GM04503 (cell line): Measurements from ENCODE around the gene AGRP.

ENCODE experiments used
- DNase-seq: peaks from one replicate; pipeline ENCODE4 v3.0.0-alpha.2; 2012; ENCODE audit warnings: low read depth

The AGRP gene

DNA sequence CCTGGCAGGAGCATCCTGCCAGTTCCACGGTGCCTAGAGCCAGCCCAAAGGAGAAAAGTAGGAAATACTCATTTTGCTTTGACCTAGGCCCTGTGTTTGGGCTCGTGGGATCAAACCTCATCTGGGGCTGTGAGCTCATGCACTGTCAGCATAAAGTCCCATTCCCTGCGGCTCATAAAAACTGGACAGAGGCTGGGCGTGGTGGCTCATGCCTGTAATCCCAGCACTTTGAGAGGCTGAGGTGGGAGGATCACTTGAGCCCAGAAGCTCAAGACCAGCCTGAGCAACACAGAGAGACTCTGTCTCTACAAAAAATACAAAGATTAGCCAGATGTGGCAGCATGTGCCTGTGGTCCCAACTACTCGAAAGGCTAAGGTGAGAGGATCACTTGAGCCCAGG, 20.3 kb downstream of the AGRP start:
- no peak for DNase-seq

GRCh38 chr16:67462279-67462655, 21.1 kb downstream of the AGRP start:
- no peak for DNase-seq

GRCh38 chr16:67461600-67462278, 21.6 kb downstream of the AGRP start:
- no peak for DNase-seq

DNA sequence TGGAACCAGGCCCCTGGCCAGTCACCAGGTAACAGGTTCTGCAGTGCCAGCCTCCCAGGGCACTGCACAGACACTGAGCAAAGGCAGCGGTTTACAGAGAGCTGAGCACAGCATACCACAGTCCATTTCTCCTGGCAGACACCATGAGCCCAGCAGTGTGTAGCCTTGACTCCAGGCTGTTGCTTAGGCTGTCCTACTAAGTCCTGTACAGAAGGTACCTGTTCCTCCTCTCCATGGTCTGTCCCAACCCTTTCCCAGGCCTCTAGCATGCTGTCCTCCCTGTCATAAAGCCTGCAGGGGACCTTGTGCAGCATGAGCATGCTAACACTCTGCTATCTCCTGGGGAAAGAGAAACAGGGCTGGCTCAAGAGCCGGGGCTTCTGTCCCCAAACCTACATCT, 22.4 kb downstream of the AGRP start:
- no peak for DNase-seq

- DNase-seq: no peak
Observed at GRCh38 chr16:67460168-67460567, 23.2 kb downstream of the AGRP start.

- no peak for DNase-seq
Observed at GRCh38 chr16:67459861-67460150, 23.5 kb downstream of the AGRP start.

DNA sequence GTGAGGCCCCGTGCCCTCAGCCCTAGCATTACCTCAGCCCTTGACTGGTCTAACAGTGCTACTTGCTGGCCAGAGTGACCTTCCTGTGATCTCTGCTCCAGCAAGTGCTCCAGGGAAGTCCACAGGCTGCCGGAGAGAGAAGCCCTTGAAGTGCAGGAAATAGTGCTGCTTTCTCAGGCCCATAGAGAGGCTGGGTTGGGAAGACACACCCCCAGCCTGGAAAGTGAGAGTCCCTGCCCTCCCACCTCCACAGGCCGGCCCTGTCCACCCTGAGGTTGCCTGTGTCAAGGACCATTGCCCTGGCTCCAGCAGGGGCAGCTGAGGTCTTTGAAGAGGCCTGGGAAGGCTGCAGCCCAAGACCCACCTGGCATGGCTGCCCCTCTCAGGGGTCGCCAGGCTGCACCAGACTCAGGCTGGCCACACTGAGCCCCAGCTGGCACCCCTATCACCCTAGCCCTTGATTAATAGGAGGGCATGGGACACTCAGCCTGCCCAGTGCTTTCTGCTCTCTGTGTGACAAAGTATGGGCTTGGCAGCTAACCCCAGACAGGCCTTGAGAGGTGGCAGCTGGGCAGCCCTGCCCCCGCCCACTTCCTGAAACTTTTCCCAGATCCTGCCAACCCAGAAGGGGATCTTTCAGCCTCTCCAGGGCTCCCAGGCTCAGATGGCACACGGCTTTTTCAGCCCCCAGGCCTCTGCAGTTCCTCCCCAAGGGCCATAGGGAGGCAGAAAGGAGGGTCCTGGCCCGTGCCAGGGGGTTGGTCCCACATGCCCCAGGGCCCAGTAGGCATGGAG, 24.1 kb downstream of the AGRP start:
- no peak for DNase-seq

GRCh38 chr16:67458121-67458641, 25.2 kb downstream of the AGRP start:
- no peak for DNase-seq

GRCh38 chr16:67457611-67458010, 25.7 kb downstream of the AGRP start:
- DNase-seq: no peak

DNA sequence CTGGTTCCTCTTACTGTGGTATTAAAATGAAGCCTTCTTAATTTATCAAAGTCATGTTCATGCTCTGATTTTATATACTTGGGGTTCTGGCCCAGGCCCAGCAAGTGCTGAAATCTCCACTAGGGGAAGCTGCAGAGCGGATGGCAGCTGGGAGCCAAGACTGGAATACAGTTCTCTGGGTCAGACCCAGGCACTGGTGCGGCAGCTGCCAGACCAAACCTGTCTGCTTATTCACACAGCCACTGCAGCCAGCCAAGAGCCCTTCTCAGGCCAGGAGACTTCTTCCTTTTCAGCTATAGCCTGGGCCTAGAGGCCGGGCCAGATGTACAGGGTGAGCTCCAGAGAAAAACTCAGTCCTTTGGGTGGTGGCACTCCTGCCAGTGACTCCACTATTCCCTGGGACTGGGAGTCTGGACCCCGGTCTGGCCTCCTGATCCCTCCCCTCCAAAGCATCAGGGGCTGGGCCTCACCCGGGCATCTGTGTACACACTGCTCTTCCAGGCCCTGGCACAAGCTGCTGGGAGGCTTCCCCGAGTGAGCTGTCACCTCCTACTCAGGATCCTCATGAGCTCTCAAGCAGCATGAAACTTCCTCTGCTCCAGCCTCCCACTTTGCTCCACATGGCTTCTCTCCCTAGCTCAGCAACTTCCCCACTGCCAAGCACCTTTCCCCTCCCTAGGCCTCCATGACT, 26.8 kb downstream of the AGRP start:
- no peak for DNase-seq

- DNase-seq: no peak
Observed at GRCh38 chr16:67454852-67455251, 28.5 kb downstream of the AGRP start.

DNA sequence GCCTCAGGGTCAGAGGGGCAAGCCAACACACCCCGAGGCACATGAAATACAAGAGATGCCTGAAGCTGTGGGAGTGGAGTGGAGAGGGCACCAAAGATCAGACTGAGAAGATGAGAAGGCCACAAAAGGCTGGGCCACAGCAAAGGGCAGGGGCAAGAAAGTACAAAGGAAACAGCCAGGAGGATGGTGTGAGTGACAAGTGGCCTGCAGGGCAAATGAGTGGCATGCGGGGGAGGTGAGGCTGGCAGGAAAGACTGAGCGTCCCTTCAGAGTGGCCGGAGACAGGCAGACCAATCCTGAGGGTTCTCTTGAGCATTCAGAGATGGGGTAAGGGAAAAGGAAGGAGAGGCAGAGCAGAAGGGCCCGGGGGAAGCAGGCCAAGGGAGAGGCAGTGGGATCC, 29.2 kb downstream of the AGRP start:
- no peak for DNase-seq

GRCh38 chr16:67451704-67452435, 31.5 kb downstream of the AGRP start:
- no peak for DNase-seq

DNA sequence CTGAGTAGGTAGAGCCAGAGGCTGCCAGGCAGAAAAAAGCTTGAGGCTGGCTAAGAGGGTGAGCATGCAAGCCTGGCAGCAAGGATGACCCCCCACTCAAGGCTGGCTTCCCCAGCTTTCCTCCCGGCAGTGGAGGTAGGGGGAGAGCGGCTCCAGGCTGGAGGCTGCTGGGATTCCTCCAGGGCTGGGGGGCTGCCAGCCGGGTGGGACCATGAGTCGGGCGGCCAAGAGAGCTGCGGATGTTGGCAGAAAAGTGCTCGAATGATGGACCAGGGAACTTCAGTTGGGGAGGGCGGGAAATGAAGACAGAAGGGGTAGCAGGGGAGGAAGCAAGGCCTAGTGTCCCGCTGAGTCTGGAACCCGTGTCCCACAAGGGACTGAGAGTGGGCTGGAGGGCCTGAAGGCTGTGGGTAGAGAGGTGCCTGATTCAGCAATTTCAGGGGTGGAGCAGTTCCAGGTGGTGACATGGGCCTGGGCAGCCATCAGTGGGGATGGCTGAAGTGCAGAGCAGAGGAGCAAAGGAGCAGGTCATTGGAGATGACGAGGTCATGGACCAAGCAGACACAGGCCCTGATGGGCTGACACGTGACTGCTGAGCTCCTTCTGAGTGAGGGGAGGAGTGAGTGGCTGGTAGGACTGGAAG, 32.2 kb downstream of the AGRP start:
- no peak for DNase-seq

DNA sequence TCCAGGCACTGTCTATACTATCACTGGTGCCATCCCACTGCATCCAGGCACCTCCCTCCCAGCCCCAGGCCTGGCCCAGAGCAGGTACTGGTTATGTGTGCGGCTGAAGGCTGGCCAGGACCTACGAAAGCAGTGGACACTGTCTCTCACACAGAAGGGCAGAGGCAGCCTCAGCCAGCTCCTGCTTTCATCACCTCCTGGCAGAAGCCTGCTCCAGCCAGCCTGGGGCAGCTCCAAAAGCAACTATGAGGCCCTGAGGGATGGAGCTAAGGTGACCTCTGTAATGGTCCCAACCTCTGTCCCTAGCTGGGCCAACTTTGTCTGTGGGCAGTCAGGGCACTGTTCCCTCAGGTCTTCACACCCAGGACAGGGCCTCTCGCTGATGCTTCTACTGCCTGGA, 33.6 kb downstream of the AGRP start:
- no peak for DNase-seq

- DNase-seq: no peak
Observed at GRCh38 chr16:67449336-67449735, 34.0 kb downstream of the AGRP start.

- DNase-seq: no peak
Observed at GRCh38 chr16:67448580-67448979, 34.8 kb downstream of the AGRP start.

DNA sequence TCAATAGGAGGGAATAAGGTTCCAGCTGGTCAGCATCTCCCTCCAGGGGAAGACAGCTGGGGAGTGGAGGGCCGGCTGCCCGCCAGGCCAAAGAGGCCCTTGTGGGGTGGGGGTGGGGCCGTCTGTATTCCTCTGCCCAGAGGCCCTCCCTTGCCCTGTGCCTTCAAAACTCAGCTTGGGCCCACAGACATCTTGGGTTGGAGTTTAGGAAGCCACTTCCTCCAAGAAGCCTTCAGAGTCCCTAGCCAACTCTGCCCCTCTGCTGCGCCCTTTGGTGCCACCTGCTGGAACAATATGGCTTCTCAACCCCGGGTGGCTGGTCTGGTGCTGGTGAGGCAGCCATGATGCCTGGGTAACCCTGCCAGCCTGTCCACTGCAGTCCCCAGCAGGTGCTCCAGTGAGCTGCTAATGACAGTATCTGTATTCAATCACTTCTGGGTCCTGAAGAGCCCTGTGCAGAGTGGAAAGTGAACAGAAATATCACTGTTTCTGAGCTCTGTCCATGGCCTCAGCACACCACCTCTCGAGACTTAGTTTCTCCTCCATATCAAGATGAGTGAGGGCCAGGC, 35.8 kb downstream of the AGRP start:
- DNase-seq: no peak

DNA sequence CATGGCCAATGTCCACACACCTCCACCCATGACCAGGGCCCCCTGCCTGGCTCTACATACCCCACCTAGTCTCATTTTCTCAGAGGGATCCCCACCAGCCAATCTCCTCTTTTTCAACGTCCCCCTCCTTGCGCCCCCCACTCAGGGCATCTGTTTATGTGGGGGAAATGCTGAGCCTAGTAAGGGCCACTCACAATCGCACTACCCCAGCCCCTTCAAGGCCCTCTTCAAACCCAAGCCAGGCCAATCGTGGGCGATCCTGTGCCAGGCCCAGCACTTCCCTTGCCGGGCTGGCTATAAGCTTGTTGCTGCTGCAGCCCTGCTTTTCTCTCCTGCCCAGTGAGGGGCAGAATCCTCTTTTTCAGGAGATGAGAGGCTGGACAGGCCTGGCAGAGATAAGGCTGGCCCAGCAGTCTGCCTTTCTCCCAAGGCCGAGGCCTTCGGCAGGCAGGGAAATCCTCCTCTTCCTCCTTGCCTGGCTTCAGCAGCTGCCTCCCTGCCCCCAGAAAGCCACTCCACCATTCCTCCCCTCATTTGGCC, 36.3 kb downstream of the AGRP start:
- DNase-seq: no peak

GRCh38 chr16:67445913-67446907, 37.1 kb downstream of the AGRP start:
- DNase-seq: no peak
